SK-N-SH treated with all-trans-retinoic acid at 6 μM for 48 hours (cell line): ENCODE measurements around the gene PALLD.

Experiments
- ATAC-seq: fragments of 200-7000 bp; cut with Tn5 transposase; 3 replicates; pipeline ENCODE4 v1.9.1; 2020; ENCODE audit warnings: mild to moderate bottlenecking, moderate library complexity
- CSDC2 ChIP-seq: fragments of 250-450 bp; sonication (Bioruptor Pico); IDR thresholded peaks from 2 replicates; pipeline ENCODE4 v1.5.0; 2020; ENCODE audit warnings: mild to moderate bottlenecking, moderate library complexity
- ESRRG ChIP-seq: fragments of 250-450 bp; sonication (Bioruptor Pico); IDR thresholded peaks from 2 replicates; pipeline ENCODE4 v1.6.1; 2021; ENCODE audit warnings: mild to moderate bottlenecking
- GLIS3 ChIP-seq: fragments of 250-450 bp; sonication (Bioruptor Pico); IDR thresholded peaks from 2 replicates; pipeline ENCODE4 v1.5.0; 2020; ENCODE audit warnings: mild to moderate bottlenecking, moderate library complexity
- ISL1 ChIP-seq: fragments of 250-450 bp; sonication (Bioruptor Pico); IDR thresholded peaks from 2 replicates; pipeline ENCODE4 v2.1.2; 2022; ENCODE audit warnings: mild to moderate bottlenecking, moderate library complexity
- PPARA ChIP-seq: fragments of 250-450 bp; sonication (Bioruptor Pico); IDR thresholded peaks from 2 replicates; pipeline ENCODE4 v1.5.0; 2020; ENCODE audit warnings: mild to moderate bottlenecking, borderline replicate concordance
- RARB ChIP-seq: fragments of 250-450 bp; sonication (Bioruptor Pico); IDR thresholded peaks from 2 replicates; pipeline ENCODE4 v1.8.0; 2021; ENCODE audit warnings: mild to moderate bottlenecking, moderate library complexity
- TCF4 ChIP-seq: fragments of 250-450 bp; sonication (Bioruptor Pico); IDR thresholded peaks from 2 replicates; pipeline ENCODE4 v1.8.0; 2021; ENCODE audit warnings: mild to moderate bottlenecking, moderate library complexity, borderline replicate concordance
- TOX ChIP-seq: fragments of 250-450 bp; sonication (Bioruptor Pico); IDR thresholded peaks from 2 replicates; pipeline ENCODE4 v1.8.0; 2021; ENCODE audit warnings: mild to moderate bottlenecking, moderate library complexity, borderline replicate concordance
- ZC3H10 ChIP-seq: fragments of 250-450 bp; sonication (Bioruptor Pico); IDR thresholded peaks from 2 replicates; pipeline ENCODE4 v1.5.1; 2021; ENCODE audit warnings: mild to moderate bottlenecking, moderate library complexity
- ZFP3 ChIP-seq: fragments of 250-450 bp; sonication (Bioruptor Pico); IDR thresholded peaks from 2 replicates; pipeline ENCODE4 v1.5.0; 2020; ENCODE audit warnings: mild to moderate bottlenecking, moderate library complexity
- ZFP30 ChIP-seq: fragments of 450-650 bp; formaldehyde crosslinking; IDR thresholded peaks from 2 replicates; pipeline ENCODE4 v1.5.0; 2022; ENCODE audit warnings: mild to moderate bottlenecking, moderate library complexity
- ZNF565 ChIP-seq: fragments of 450-650 bp; formaldehyde crosslinking; conservative IDR thresholded peaks from 2 replicates; pipeline ENCODE4 v1.5.0; 2020; ENCODE audit warnings: low read depth, mild to moderate bottlenecking, moderate library complexity
- ZNF70 ChIP-seq: fragments of 450-650 bp; formaldehyde crosslinking; IDR thresholded peaks from 2 replicates; pipeline ENCODE4 v1.5.0; 2020; ENCODE audit warnings: mild to moderate bottlenecking, moderate library complexity
- ZNF8 ChIP-seq: fragments of 450-650 bp; formaldehyde crosslinking; IDR thresholded peaks from 2 replicates; pipeline ENCODE4 v1.5.0; 2020; ENCODE audit warnings: mild to moderate bottlenecking, moderate library complexity
- TF ChIP-seq, protein P1 (sequence below): fragments of 250-450 bp; sonication (Bioruptor Pico); IDR thresholded peaks from 2 replicates; pipeline ENCODE4 v1.8.0; 2020; ENCODE audit warnings: mild to moderate bottlenecking, moderate library complexity, borderline replicate concordance
- TF ChIP-seq, protein P2 (sequence below): fragments of 250-450 bp; sonication (Bioruptor Pico); IDR thresholded peaks from 2 replicates; pipeline ENCODE4 v1.5.0; 2020; ENCODE audit warnings: mild to moderate bottlenecking, moderate library complexity
- TF ChIP-seq, protein P3 (sequence below): fragments of 250-450 bp; sonication (Bioruptor Pico); IDR thresholded peaks from 2 replicates; pipeline ENCODE4 v1.5.1; 2020; ENCODE audit warnings: low read depth, mild to moderate bottlenecking, moderate library complexity
- TF ChIP-seq, protein P4 (sequence below): fragments of 250-450 bp; sonication (Bioruptor Pico); IDR thresholded peaks from 2 replicates; pipeline ENCODE4 v1.8.0; 2021; ENCODE audit warnings: low read depth, mild to moderate bottlenecking, moderate library complexity, borderline replicate concordance

Gene PALLD

DNA sequence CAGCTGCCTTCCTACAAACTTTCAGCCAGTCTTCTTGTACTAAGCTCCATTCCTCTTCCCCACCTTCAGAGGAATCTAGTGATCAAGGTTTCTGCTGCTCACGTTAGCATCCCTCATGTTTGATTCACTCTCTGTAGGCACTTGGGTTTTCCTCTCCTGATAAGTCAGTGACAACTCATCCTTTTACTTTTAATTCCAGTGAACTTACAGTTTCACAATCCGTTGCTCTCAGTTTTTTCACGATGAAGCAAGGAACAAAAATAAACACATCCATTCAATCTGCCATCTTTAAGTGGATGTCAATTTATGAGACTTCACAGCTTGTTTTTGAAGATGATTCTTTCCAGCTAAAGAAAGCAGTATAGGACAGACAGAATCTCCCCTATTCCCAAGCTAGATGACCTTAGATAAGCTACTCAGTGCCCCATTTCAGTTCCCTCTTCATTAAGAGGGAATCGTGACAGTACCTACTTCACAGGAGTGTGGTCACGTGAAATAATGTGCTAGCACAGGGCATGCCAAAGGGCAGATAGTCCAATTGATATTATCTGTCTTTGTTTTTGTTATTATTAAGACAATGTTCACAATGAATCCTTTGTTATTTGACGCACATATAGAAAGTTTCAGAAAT lies 234.3 kb downstream of the PALLD start:
- no peak for TF ChIP-seq ZNF8 (CRISPR knock-in tag)
- no peak for TF ChIP-seq ESRRG (CRISPR knock-in tag)
- TF ChIP-seq ZFP30 (CRISPR knock-in tag) = no peak
- TF ChIP-seq ZNF565 (CRISPR knock-in tag) = no peak
- no peak for TF ChIP-seq TCF4 (CRISPR knock-in tag)
- TF ChIP-seq PPARA (CRISPR knock-in tag) = no peak
- TF ChIP-seq, protein P1, sequence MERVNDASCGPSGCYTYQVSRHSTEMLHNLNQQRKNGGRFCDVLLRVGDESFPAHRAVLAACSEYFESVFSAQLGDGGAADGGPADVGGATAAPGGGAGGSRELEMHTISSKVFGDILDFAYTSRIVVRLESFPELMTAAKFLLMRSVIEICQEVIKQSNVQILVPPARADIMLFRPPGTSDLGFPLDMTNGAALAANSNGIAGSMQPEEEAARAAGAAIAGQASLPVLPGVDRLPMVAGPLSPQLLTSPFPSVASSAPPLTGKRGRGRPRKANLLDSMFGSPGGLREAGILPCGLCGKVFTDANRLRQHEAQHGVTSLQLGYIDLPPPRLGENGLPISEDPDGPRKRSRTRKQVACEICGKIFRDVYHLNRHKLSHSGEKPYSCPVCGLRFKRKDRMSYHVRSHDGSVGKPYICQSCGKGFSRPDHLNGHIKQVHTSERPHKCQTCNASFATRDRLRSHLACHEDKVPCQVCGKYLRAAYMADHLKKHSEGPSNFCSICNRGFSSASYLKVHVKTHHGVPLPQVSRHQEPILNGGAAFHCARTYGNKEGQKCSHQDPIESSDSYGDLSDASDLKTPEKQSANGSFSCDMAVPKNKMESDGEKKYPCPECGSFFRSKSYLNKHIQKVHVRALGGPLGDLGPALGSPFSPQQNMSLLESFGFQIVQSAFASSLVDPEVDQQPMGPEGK (CRISPR knock-in tag) = no peak
- no peak for TF ChIP-seq TOX (CRISPR knock-in tag)
- no peak for TF ChIP-seq ZNF70 (CRISPR knock-in tag)
- TF ChIP-seq ISL1 (CRISPR knock-in tag) = no peak
- TF ChIP-seq CSDC2 (CRISPR knock-in tag) = no peak
- no peak for TF ChIP-seq GLIS3
- TF ChIP-seq, protein P2, sequence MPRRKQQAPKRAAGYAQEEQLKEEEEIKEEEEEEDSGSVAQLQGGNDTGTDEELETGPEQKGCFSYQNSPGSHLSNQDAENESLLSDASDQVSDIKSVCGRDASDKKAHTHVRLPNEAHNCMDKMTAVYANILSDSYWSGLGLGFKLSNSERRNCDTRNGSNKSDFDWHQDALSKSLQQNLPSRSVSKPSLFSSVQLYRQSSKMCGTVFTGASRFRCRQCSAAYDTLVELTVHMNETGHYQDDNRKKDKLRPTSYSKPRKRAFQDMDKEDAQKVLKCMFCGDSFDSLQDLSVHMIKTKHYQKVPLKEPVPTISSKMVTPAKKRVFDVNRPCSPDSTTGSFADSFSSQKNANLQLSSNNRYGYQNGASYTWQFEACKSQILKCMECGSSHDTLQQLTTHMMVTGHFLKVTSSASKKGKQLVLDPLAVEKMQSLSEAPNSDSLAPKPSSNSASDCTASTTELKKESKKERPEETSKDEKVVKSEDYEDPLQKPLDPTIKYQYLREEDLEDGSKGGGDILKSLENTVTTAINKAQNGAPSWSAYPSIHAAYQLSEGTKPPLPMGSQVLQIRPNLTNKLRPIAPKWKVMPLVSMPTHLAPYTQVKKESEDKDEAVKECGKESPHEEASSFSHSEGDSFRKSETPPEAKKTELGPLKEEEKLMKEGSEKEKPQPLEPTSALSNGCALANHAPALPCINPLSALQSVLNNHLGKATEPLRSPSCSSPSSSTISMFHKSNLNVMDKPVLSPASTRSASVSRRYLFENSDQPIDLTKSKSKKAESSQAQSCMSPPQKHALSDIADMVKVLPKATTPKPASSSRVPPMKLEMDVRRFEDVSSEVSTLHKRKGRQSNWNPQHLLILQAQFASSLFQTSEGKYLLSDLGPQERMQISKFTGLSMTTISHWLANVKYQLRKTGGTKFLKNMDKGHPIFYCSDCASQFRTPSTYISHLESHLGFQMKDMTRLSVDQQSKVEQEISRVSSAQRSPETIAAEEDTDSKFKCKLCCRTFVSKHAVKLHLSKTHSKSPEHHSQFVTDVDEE = no peak
- TF ChIP-seq, protein P3, sequence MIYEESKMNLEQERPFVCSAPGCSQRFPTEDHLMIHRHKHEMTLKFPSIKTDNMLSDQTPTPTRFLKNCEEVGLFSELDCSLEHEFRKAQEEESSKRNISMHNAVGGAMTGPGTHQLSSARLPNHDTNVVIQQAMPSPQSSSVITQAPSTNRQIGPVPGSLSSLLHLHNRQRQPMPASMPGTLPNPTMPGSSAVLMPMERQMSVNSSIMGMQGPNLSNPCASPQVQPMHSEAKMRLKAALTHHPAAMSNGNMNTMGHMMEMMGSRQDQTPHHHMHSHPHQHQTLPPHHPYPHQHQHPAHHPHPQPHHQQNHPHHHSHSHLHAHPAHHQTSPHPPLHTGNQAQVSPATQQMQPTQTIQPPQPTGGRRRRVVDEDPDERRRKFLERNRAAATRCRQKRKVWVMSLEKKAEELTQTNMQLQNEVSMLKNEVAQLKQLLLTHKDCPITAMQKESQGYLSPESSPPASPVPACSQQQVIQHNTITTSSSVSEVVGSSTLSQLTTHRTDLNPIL (CRISPR knock-in tag) = no peak
- TF ChIP-seq ZFP3 = no peak
- no peak for ATAC-seq

DNA sequence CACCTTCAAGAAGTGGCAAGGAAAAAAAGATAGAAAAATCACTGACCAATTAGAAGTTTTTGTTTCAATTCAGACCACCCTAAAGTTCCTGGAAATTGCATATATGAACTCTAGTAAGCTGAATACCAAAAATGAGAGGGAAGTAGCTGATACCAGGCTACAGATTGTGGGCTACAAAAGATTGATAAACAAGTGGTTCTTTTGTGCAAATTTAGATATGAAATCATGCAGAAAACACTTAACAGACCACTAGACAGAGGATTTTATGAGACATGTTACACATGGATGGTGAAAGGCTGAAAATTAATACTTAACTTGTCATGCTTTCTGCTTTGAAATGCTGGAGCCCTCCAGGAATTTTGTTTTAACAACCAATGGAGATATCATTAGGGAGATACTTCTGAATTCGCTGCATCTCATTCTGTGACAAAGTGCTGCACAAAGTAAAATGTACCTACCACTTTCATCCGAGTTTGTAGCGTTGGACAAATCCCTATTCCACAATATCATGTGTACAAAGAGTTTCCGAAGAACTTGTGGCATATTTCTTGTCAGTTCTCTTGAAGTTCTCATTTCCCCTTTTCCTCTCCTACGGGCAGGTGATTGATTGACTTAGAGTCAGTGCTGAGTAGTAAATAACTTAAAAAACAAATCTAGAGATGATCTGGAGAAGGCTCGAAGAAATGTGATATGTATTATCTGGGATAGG lies 235.0 kb downstream of the PALLD start:
- ATAC-seq = no peak
- no peak for TF ChIP-seq ZC3H10
- TF ChIP-seq ISL1 (CRISPR knock-in tag) = no peak
- TF ChIP-seq, protein P4, sequence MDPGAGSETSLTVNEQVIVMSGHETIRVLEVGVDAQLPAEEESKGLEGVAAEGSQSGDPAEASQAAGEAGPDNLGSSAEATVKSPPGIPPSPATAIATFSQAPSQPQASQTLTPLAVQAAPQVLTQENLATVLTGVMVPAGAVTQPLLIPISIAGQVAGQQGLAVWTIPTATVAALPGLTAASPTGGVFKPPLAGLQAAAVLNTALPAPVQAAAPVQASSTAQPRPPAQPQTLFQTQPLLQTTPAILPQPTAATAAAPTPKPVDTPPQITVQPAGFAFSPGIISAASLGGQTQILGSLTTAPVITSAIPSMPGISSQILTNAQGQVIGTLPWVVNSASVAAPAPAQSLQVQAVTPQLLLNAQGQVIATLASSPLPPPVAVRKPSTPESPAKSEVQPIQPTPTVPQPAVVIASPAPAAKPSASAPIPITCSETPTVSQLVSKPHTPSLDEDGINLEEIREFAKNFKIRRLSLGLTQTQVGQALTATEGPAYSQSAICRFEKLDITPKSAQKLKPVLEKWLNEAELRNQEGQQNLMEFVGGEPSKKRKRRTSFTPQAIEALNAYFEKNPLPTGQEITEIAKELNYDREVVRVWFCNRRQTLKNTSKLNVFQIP = no peak
- TF ChIP-seq ZNF8 (CRISPR knock-in tag) = no peak
- no peak for TF ChIP-seq PPARA (CRISPR knock-in tag)
- no peak for TF ChIP-seq TOX (CRISPR knock-in tag)

DNA sequence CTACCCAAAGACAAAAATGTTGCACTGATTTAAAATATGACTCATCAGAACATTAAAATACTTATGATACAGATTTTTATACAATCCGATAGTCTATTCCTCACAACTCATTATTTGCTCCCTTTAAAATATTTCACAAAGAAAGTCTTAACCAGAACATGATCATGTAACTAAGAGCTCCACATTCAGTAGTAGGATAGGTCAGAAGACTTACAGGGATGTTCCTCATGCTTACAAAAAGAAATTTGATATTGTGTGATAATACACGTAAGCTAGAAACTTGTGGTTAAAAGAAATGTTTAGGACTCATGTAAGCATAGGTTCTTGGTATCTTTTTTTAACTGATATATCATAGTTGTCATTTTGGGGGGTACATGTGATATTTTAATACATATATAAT lies 235.9 kb downstream of the PALLD start:
- TF ChIP-seq ZFP30 (CRISPR knock-in tag) = no peak
- no peak for TF ChIP-seq TCF4 (CRISPR knock-in tag)
- TF ChIP-seq ZC3H10 = no peak
- no peak for TF ChIP-seq RARB (CRISPR knock-in tag)
- TF ChIP-seq TOX (CRISPR knock-in tag) = no peak

More for the DNA sequence above, 235.9 kb downstream of the PALLD start:
- no peak for ATAC-seq
